ENCODE measurements around the gene PIK3R5.
"Not testable (repeated sequence)": the region's sequence is repeated elsewhere in the genome, so short reads cannot be mapped to it uniquely, and the experiment has no call there.

PIK3R5 gene

GRCh38 chr17:8872705-8873435 is 92.6 kb downstream of the PIK3R5 start:
- no peak for DNase-seq

- no peak for DNase-seq
These were observed 93.3 kb downstream of the PIK3R5 start for GRCh38 chr17:8872036-8872704.

GRCh38 chr17:8871081-8871581 is 94.4 kb downstream of the PIK3R5 start:
- DNase-seq, result no peak

- DNase-seq, result no peak
These were observed 95.0 kb downstream of the PIK3R5 start for GRCh38 chr17:8870406-8871040.

- no peak for DNase-seq
These were observed 96.2 kb downstream of the PIK3R5 start for GRCh38 chr17:8869114-8869815.

GRCh38 chr17:8868529-8868951 is 97.0 kb downstream of the PIK3R5 start:
- no peak for DNase-seq

GRCh38 chr17:8868092-8868491 is 97.4 kb downstream of the PIK3R5 start:
- no peak for DNase-seq

GRCh38 chr17:8867361-8867981 is 98.0 kb downstream of the PIK3R5 start, which contains the start of gene PIK3R6:
PIK3R6 (minus strand) TSS chr17:8867674; CDS start chr17:8849794, 17,880 bp downstream.
- DNase-seq, result no peak

GRCh38 chr17:8865811-8866210 is 99.7 kb downstream of the PIK3R5 start:
- DNase-seq, result no peak

GRCh38 chr17:8865385-8865784 is 100.1 kb downstream of the PIK3R5 start:
- DNase-seq, result no peak

- DNase-seq, result no peak
These were observed 103.1 kb downstream of the PIK3R5 start for GRCh38 chr17:8862213-8863056.

- no peak for DNase-seq
These were observed 103.9 kb downstream of the PIK3R5 start for GRCh38 chr17:8861495-8862181.

GRCh38 chr17:8859804-8860430 is 105.6 kb downstream of the PIK3R5 start:
- no peak for DNase-seq

GRCh38 chr17:8859027-8859803 is 106.3 kb downstream of the PIK3R5 start:
- DNase-seq, result no peak

- no peak for DNase-seq
These were observed 107.6 kb downstream of the PIK3R5 start for GRCh38 chr17:8857919-8858318.

GRCh38 chr17:8856869-8857575 is 108.5 kb downstream of the PIK3R5 start:
- DNase-seq, result no peak

GRCh38 chr17:8856205-8856603 is 109.3 kb downstream of the PIK3R5 start:
- not testable (repeated sequence) for DNase-seq

- DNase-seq, result no peak
These were observed 109.9 kb downstream of the PIK3R5 start for GRCh38 chr17:8855477-8856204.
